Caco-2 (cell line): Measurements from ENCODE around the gene SLC24A1. TPM values are rescaled to one million over a fixed set of nuclear protein-coding genes. Genes with fewer than 3 reads are reported as not detected.

Experiments
- BruUV-seq: library from RNA; stranded (reverse); fragments of 400-500 nt; replicated peaks from 2 replicates; lab custom pipeline; 2021; lab: Mats Ljungman, UMichigan
- CTCF ChIA-PET: fragments of 300-600 bp; sonication (Branson Sonifier 250); formaldehyde crosslinking; loops from one replicate; lab custom pipeline; 2022; ENCODE audit warnings: antibody characterized with exemption; lab: Charles Lee
- POLR2A ChIA-PET: fragments of 300-600 bp; sonication (Branson Sonifier 250); formaldehyde crosslinking; loops from one replicate; lab custom pipeline; 2022; ENCODE audit warnings: antibody characterized with exemption; lab: Charles Lee
- DNase-seq, 2 experiments: peaks; one replicate each; pipeline versions ENCODE4 v3.0.0 to v3.0.0-alpha.2; 2020 to 2022
- H3K27me3 ChIP-seq: replicated peaks from 2 replicates; pipeline ENCODE4 v1.6.0; 2011; ENCODE audit warnings: low read length; ENCODE audit not compliant: control insufficient read depth, insufficient read depth
- H3K36me3 ChIP-seq: 2 replicates; pipeline ENCODE4 v1.5.1; 2011; ENCODE audit warnings: low read length; ENCODE audit not compliant: control insufficient read depth, insufficient read depth
- H3K4me1 ChIP-seq: fragments of 250-450 bp; sonication (Bioruptor Pico); 2 replicates; pipeline ENCODE4 v1.5.1; 2020; ENCODE audit warnings: mild to moderate bottlenecking
- H3K4me3 ChIP-seq: 2 replicates; pipeline ENCODE4 v1.5.1; 2011; ENCODE audit warnings: low read depth, mild to moderate bottlenecking, control low read depth, low read length
- H3K9me3 ChIP-seq: fragments of 250-450 bp; sonication (Bioruptor Pico); 2 replicates; pipeline ENCODE4 v1.5.1; 2020; ENCODE audit warnings: mild to moderate bottlenecking, moderate library complexity
- H3K27ac Mint-ChIP-seq: one replicate; pipeline ENCODE4 v1.8.0; 2022; ENCODE audit warnings: mixed read lengths; ENCODE audit not compliant: unreplicated experiment
- H3K27me3 Mint-ChIP-seq: one replicate; pipeline ENCODE4 v1.8.0; 2022; ENCODE audit warnings: mixed read lengths; ENCODE audit not compliant: insufficient read depth, unreplicated experiment
- H3K36me3 Mint-ChIP-seq: one replicate; pipeline ENCODE4 v1.8.0; 2022; ENCODE audit warnings: mild to moderate bottlenecking, mixed read lengths; ENCODE audit not compliant: insufficient read depth, unreplicated experiment
- H3K4me1 Mint-ChIP-seq: one replicate; pipeline ENCODE4 v1.8.0; 2022; ENCODE audit warnings: low read depth, mixed read lengths; ENCODE audit not compliant: unreplicated experiment
- H3K4me3 Mint-ChIP-seq: one replicate; pipeline ENCODE4 v1.8.0; 2022; ENCODE audit warnings: mild to moderate bottlenecking, moderate library complexity, mixed read lengths; ENCODE audit not compliant: unreplicated experiment
- H3K9me3 Mint-ChIP-seq: one replicate; pipeline ENCODE4 v1.8.0; 2022; ENCODE audit warnings: mixed read lengths; ENCODE audit not compliant: unreplicated experiment
- intact Hi-C: fragments of 100-400 bp; cut with micrococcal nuclease; formaldehyde crosslinking; loops from one replicate; pipeline ENCODE4 v1.10.0; 2022; ENCODE audit not compliant: unreplicated experiment
- total RNA-seq: library from RNA; stranded (reverse); gene quantifications from 2 replicates; pipeline ENCODE4 v1.2.3, GENCODE V29; 2022
- TF ChIP-seq, protein P1 (sequence below), 2 experiments: fragments of 200-600 bp in 1 of 2; IDR thresholded peaks; 1 replicate in 1 of 2; 2 replicates in 1 of 2; pipeline versions ENCODE4 v1.5.1 to v1.8.0; 2011 to 2022; ENCODE audit warnings: antibody characterized with exemption in 1 of 2, control low read depth in 1 of 2, inconsistent platforms in 1 of 2, low read depth in 1 of 2, low read length in 1 of 2, mild to moderate bottlenecking in 1 of 2, moderate library complexity in 1 of 2; ENCODE audit not compliant: insufficient read depth in 1 of 2, severe bottlenecking in 1 of 2, unreplicated experiment in 1 of 2

Gene SLC24A1
- total RNA-seq, 1 experiment from 2014 or later = 8.7 TPM

DNA sequence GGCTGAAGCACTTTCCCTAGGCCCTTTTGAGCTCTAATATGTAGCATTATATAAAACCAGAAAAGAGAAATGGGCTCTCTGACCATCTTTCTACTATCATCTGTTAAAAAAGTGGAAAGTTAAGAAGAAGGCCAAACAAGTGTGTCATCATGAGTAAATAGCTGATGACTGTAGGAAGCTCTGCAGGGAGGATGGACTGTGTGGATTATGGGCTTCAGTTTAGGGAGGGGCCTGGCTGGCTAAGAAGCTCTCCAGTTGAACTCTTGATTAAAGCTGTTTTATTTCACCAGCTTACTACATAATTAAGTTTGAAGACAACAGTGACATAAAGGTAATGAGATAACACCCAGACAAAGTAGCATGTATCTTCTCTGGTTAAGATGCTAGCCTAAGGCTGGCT is 41.5 kb upstream of the SLC24A1 start:
- H3K4me3 ChIP-seq = no peak overlapping the region
- no peaks in the 10 kb centered on the region for H3K4me1 Mint-ChIP-seq
- intact Hi-C loops = no loop called here
- H3K4me1 ChIP-seq = no peaks in the 10 kb centered on the region
- no peaks in the 10 kb centered on the region for H3K27me3 ChIP-seq
- H3K36me3 Mint-ChIP-seq = peaks cover 75% of the 10 kb centered on the region
- no peaks in the 10 kb centered on the region; the same call in none of the 2 replicates for H3K36me3 ChIP-seq
- H3K27me3 Mint-ChIP-seq = no peaks in the 10 kb centered on the region
- no peak for DNase-seq
- H3K4me3 Mint-ChIP-seq = no peak overlapping the region
- no peaks in the 10 kb centered on the region for H3K9me3 Mint-ChIP-seq
- TF ChIP-seq, protein P1, sequence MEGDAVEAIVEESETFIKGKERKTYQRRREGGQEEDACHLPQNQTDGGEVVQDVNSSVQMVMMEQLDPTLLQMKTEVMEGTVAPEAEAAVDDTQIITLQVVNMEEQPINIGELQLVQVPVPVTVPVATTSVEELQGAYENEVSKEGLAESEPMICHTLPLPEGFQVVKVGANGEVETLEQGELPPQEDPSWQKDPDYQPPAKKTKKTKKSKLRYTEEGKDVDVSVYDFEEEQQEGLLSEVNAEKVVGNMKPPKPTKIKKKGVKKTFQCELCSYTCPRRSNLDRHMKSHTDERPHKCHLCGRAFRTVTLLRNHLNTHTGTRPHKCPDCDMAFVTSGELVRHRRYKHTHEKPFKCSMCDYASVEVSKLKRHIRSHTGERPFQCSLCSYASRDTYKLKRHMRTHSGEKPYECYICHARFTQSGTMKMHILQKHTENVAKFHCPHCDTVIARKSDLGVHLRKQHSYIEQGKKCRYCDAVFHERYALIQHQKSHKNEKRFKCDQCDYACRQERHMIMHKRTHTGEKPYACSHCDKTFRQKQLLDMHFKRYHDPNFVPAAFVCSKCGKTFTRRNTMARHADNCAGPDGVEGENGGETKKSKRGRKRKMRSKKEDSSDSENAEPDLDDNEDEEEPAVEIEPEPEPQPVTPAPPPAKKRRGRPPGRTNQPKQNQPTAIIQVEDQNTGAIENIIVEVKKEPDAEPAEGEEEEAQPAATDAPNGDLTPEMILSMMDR (IDR thresholded peaks at IDR 0.05; ENCODE audit: insufficient read depth in 1 of 2, low read depth in 1 of 2, low read length in 1 of 2, severe bottlenecking in 1 of 2, unreplicated experiment in 1 of 2) = no peak
- ChIA-PET CTCF (no interaction called here), POLR2A (no interaction called here)
- H3K9me3 ChIP-seq = no peaks in the 10 kb centered on the region
- H3K27ac Mint-ChIP-seq = no peak overlapping the region
- BruUV-seq = no TSS peak

DNA sequence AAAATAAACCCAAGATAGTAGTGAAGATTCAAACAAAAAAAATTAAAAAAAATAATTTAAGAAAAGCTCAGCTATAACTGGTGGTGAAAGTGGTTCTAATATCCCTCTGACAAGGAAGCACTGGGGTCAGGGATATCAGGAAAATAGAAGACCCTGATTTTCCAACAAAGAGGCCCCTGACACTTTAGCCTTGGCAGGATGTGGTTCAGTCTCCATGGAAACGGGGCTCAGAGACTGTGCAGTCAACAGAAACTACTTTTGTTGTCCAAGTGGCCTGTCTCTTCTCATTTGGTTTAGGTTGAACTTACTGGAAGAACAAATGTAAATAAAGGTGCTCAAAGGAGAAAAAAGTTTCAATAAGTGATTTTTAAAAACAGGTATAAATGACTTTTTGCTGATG is 38.0 kb upstream of the SLC24A1 start:
- intact Hi-C loops = no loop called here
- H3K9me3 ChIP-seq = no peaks in the 10 kb centered on the region
- TF ChIP-seq, protein P1 (IDR thresholded peaks at IDR 0.05; ENCODE audit: insufficient read depth in 1 of 2, low read depth in 1 of 2, low read length in 1 of 2, severe bottlenecking in 1 of 2, unreplicated experiment in 1 of 2) = no peak
- H3K4me1 ChIP-seq = no peaks in the 10 kb centered on the region
- H3K4me3 ChIP-seq = no peak overlapping the region
- Mint-ChIP-seq H3K4me3 (no peak overlapping the region), H3K27me3 (no peaks in the 10 kb centered on the region), H3K9me3 (no peaks in the 10 kb centered on the region), H3K4me1 (no peaks in the 10 kb centered on the region), H3K27ac (no peak overlapping the region), H3K36me3 (peaks cover 75% of the 10 kb centered on the region)
- ChIA-PET CTCF (no interaction called here), POLR2A (no interaction called here)
- H3K27me3 ChIP-seq = no peaks in the 10 kb centered on the region
- no peaks in the 10 kb centered on the region; the same call in 1 of the 2 replicates for H3K36me3 ChIP-seq
- BruUV-seq = no TSS peak
- DNase-seq = no peak

DNA sequence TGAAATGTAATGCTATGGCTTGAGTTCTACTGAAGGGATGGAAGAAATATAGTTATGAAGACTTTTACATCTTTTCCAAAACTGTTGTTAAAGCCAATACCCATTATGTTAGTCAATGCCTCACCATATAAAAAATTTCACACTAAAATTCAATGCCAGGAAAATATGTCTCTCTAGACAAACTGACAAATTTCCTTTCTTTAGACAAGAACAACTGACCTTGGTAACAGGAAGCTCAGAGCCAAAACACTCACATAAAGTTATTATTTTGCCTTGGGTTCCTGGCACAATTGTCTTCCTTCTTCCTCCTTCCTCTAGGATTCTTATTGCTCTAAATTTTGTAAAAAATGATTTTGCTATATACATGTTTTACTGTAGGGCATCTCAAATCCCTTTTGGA is 37.5 kb upstream of the SLC24A1 start:
- no peak overlapping the region for H3K27ac Mint-ChIP-seq
- Histone ChIP-seq H3K27me3 (no peaks in the 10 kb centered on the region), H3K36me3 (no peaks in the 10 kb centered on the region; the same call in 1 of the 2 replicates), H3K4me3 (no peak overlapping the region), H3K4me1 (no peaks in the 10 kb centered on the region), H3K9me3 (no peaks in the 10 kb centered on the region)
- H3K27me3 Mint-ChIP-seq = no peaks in the 10 kb centered on the region
- no peak overlapping the region for H3K4me3 Mint-ChIP-seq
- ChIA-PET CTCF (no interaction called here), POLR2A (no interaction called here)
- intact Hi-C loops = no loop called here
- peaks cover 70% of the 10 kb centered on the region for H3K36me3 Mint-ChIP-seq
- no peaks in the 10 kb centered on the region for H3K9me3 Mint-ChIP-seq
- no TSS peak for BruUV-seq
- TF ChIP-seq, protein P1 (IDR thresholded peaks at IDR 0.05; ENCODE audit: insufficient read depth in 1 of 2, low read depth in 1 of 2, low read length in 1 of 2, severe bottlenecking in 1 of 2, unreplicated experiment in 1 of 2) = no peak
- DNase-seq = no peak
- no peaks in the 10 kb centered on the region for H3K4me1 Mint-ChIP-seq
